ENCODE results near the gene KRTAP24-1.

Gene KRTAP24-1

GRCh38 chr21:30234050-30234449 is 48.7 kb downstream of the KRTAP24-1 start:
- DNase-seq (ENCODE audit: low read depth in 2 of 2), result no peak

GRCh38 chr21:30233228-30234020 is 49.3 kb downstream of the KRTAP24-1 start:
- DNase-seq (ENCODE audit: low read depth in 2 of 2), result no peak

GRCh38 chr21:30232011-30232410 is 50.7 kb downstream of the KRTAP24-1 start:
- DNase-seq (ENCODE audit: low read depth in 2 of 2), result no peak

All from activated CD4-positive, alpha-beta T cell treated with anti-CD3 and anti-CD28 coated beads for 24 hours (primary cell).